ENCODE data around the gene THADA. TPM values are rescaled to one million over a fixed set of nuclear protein-coding genes. Genes with fewer than 3 reads are reported as not detected.

Gene THADA
- polyA plus RNA-seq, 1 donor (not counting 4 experiments of a cell fraction or from before 2014, with no cell fraction given) = 22.6 TPM

- Histone ChIP-seq H3K27me3 (ENCODE audit: control insufficient read depth, extremely low read depth, insufficient read depth, low read length) (no peaks in the 10 kb centered on the region), H4K20me1 (ENCODE audit: control insufficient read depth, extremely low read depth, insufficient read depth, low read length) (no peaks in the 10 kb centered on the region), H3K4me2 (ENCODE audit: control insufficient read depth, extremely low read depth, insufficient read depth, low read depth, low read length) (no peak overlapping the region), H2AFZ (ENCODE audit: control insufficient read depth, low read length) (no peak overlapping the region), H3K79me2 (ENCODE audit: control insufficient read depth, insufficient read depth, low read length) (no peaks in the 10 kb centered on the region), H3K9me3 (ENCODE audit: control insufficient read depth, low read depth, low read length) (no peaks in the 10 kb centered on the region), H3K36me3 (ENCODE audit: control insufficient read depth in 2 of 2, extremely low read depth in 1 of 2, insufficient read depth in 2 of 2, low read length in 2 of 2) (no peaks in the 10 kb centered on the region), H3K27ac (ENCODE audit: control insufficient read depth, insufficient read depth, low read length) (no peak overlapping the region), H3K9ac (ENCODE audit: control insufficient read depth, extremely low read depth, insufficient read depth, low read length) (no peak overlapping the region), H3K9me1 (ENCODE audit: control insufficient read depth, extremely low read depth, insufficient read depth, low read length) (no peaks in the 10 kb centered on the region), H3K4me3 (ENCODE audit: control insufficient read depth in 2 of 3, extremely low read depth in 1 of 3, insufficient read depth in 2 of 3, low read depth in 1 of 3, low read length in 3 of 3) (no peak overlapping the region), H3K4me1 (ENCODE audit: control insufficient read depth, extremely low read depth, insufficient read depth, low read length) (peaks cover 9% of the 10 kb centered on the region)
- no peak for TF ChIP-seq CTCF (optimal IDR thresholded peaks at IDR 0.05 in 1 of 3, IDR thresholded peaks at IDR 0.05 in 1 of 3, conservative IDR thresholded peaks at IDR 0.05 in 1 of 3; ENCODE audit: extremely low read depth in 1 of 3, insufficient read depth in 2 of 3, low read length in 3 of 3)
- no peak for TF ChIP-seq EZH2 (IDR thresholded peaks at IDR 0.05; ENCODE audit: low read length)
- dilution Hi-C loops (cut with MboI; ENCODE audit: extremely low pct_ligation_motif_present, low sequenced_read_pairs) = no loop called here
- DNase-seq (ENCODE audit: low read depth, low spot score) (no peak), FAIRE-seq (no peak)
Measured at GRCh38 chr2:43210467-43211303, 385.2 kb downstream of the THADA start.

GRCh38 chr2:43210125-43210466 lies 385.7 kb downstream of the THADA start:
- Histone ChIP-seq H3K36me3 (ENCODE audit: control insufficient read depth in 2 of 2, extremely low read depth in 1 of 2, insufficient read depth in 2 of 2, low read length in 2 of 2) (no peaks in the 10 kb centered on the region), H4K20me1 (ENCODE audit: control insufficient read depth, extremely low read depth, insufficient read depth, low read length) (no peaks in the 10 kb centered on the region), H2AFZ (ENCODE audit: control insufficient read depth, low read length) (no peak overlapping the region), H3K9me3 (ENCODE audit: control insufficient read depth, low read depth, low read length) (no peaks in the 10 kb centered on the region), H3K27ac (ENCODE audit: control insufficient read depth, insufficient read depth, low read length) (no peak overlapping the region), H3K4me1 (ENCODE audit: control insufficient read depth, extremely low read depth, insufficient read depth, low read length) (peaks cover 9% of the 10 kb centered on the region), H3K27me3 (ENCODE audit: control insufficient read depth, extremely low read depth, insufficient read depth, low read length) (no peaks in the 10 kb centered on the region), H3K9me1 (ENCODE audit: control insufficient read depth, extremely low read depth, insufficient read depth, low read length) (no peaks in the 10 kb centered on the region), H3K79me2 (ENCODE audit: control insufficient read depth, insufficient read depth, low read length) (no peaks in the 10 kb centered on the region), H3K4me2 (ENCODE audit: control insufficient read depth, extremely low read depth, insufficient read depth, low read depth, low read length) (no peak overlapping the region), H3K9ac (ENCODE audit: control insufficient read depth, extremely low read depth, insufficient read depth, low read length) (no peak overlapping the region), H3K4me3 (ENCODE audit: control insufficient read depth in 2 of 3, extremely low read depth in 1 of 3, insufficient read depth in 2 of 3, low read depth in 1 of 3, low read length in 3 of 3) (no peak overlapping the region)
- TF ChIP-seq EZH2 (IDR thresholded peaks at IDR 0.05; ENCODE audit: low read length) (no peak), CTCF (optimal IDR thresholded peaks at IDR 0.05 in 1 of 3, IDR thresholded peaks at IDR 0.05 in 1 of 3, conservative IDR thresholded peaks at IDR 0.05 in 1 of 3; ENCODE audit: extremely low read depth in 1 of 3, insufficient read depth in 2 of 3, low read length in 3 of 3) (no peak)
- DNase-seq (ENCODE audit: low read depth, low spot score) (no peak), FAIRE-seq (no peak)
- dilution Hi-C loops (cut with MboI; ENCODE audit: extremely low pct_ligation_motif_present, low sequenced_read_pairs) = no loop called here

All from keratinocyte (primary cell).